HG03175 (cell line): ENCODE measurements around the gene C2CD3.

Experiments
- ATAC-seq: cut with Tn5 transposase; IDR thresholded peaks from one replicate; pipeline ENCODE4 v1.9.1; 2021; ENCODE audit warnings: mild to moderate bottlenecking, moderate library complexity; ENCODE audit not compliant: unreplicated experiment

C2CD3 gene

DNA sequence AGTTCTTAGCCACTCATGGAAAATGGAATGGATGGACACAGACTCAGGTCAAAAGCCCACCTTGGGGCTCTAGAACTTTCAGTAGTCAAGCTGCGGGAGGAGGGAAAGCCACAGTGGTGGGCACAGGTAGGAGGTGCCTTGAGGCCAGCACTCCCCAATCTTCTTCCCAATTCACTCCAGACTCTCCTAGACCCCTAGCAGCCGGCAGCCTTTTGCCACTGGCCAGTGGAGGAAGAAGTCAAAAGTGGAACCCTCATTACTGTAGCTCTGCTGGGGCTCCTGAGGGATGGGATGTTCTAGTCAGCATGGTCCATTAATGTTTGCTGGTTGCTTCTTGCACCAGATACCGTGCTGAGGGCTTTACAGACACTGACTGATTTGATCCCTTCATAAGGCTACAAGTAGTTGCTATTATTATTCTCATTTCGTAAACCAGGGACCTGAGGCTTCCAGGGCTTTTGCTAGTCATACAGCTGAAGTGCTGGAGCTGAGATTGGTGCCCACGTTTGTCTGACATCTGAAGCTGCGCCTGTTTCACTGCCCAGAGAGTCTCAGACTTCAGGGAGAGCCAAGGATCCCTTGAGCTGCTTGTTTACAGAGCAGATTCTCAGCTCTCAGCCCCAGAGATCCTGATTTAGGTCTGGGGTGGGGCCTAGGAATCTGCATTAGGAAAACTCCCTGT lies 163.0 kb downstream of the C2CD3 start:
- ATAC-seq = no peak

DNA sequence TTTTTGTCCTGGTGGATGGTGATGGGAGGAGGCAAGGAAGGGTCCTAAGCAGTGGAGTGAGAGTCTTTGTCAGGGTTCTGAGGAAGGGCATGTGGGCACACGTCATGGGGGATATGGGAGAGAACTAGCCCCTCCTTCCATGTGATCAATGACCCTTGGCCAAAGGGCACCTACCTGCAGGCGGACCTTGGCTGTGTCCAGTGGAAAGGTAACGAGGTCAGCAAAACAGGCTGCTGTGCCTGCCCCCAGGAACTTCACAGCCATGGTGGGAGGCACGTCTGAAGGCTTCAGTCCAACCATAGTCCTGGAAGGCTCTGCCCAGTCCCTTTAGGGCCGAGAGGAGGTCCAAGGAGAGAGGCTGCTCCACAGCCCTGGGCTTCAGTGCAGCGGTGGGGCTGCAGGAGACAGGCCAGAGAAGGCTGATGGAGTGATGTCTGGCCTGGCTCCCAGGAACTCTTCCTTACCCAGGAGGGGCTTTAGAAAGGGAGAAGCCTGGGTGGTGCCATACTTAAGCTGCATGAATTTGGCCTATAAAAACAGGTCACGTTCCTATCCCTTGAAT lies 164.0 kb downstream of the C2CD3 start:
- ATAC-seq = no peak

DNA sequence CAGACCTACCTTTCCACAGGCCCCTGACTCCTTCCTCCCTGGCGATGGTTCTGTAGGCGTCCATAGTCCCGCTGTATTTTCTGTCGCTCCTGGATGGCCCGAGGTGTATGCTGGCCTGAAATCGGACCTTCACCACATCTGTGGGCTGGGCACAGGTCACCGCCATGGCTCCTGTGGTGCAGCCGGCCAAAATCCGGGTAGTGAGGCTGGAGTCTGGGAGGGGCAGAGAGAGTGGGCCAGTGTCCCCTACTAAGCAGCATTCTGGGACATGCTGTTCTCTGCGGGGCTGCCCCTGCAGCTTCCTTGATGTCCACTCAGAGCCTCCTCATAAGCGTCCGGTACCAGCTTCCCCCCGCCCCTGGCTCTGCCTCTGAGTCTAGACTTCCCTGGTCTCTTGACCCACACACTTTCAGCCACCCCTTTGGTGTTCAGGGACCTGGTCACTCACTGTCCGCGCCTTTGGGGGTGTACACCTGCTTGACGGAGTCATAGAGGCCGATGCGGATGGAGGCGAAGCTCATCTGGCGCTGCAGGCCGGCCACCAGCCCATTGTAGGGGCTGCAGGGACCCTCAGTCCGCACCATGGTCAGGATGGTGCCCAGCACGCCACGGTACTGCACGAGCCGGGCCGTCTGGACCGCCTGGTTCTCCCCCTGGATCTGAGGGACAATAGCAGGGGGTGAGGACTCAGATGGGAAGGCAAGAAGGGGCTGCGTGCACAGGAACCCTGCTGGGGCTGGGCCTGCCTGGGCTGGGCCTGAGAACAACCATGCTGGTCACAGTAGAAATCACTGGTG lies 164.9 kb downstream of the C2CD3 start:
- no peak for ATAC-seq

DNA sequence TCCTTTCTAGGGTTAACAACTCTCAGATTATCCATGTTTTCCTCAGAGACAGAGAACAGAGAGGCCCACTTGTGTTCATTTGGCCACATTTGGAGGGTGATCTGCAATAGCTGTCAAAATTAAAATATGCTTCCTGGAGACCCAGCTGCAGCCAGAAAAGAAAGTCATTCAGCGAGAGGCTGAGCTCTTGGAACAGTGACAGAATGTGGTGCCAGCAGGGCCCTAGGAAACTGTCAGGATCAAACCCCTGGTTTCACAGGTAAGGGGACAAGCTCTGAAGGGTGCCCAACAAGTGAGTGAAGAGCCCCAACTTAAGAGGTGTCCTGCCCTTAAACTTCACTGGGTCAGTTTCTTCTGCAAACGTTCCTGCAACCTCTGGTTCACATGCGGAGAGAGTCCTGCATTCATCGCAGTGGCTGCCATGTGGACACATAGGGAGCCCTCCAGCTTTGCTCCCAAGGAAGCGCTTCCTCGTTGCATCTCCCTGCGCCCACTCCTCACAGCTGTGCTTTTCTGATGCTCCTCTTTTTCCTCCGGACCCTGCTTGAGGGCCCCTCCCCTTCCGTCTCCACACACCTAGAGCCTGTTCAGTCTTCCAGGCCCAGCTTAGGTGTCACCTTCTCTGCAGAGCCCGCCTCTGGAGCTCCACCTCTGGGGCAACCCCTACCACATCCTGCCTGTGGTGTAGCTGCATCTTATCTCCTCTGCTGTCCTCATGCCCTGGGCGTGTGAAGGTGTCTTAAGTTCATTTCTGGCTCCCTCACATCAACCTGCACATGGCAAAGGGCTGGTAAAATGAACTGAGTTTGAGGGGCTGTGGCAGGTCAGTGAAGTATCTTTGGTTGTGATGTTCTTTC lies 165.8 kb downstream of the C2CD3 start:
- ATAC-seq = no peak

DNA sequence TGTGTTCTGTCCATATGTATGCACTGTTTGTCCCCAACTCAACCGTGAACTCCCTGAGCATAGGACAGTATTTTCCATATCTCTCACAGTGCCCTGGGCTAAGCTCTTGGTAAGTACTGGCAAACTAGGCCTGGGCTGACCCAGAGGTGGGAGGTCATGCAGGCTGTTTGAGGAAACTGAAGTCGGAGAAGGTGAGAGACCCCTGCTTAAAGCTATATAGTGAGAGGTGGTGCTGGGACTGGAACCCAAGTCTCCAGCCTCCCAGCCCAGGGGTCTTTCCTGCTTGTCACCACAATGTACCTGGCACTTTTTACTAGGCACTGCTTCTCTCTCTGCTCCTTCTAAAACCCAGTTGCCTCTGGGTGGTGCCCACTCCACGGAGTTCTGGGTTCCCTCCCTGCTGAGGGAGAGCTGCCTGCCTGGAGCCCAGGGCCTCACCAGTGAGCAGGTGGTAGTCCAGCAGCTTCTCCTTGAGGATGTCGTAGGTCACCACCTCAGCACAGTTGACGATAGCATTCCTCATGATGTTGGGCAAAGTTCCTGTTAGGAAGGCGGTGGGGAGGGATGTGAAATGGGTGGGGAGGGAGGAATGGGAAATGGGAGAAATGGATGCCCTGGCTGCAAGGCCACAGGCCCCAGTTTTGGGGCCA lies 166.6 kb downstream of the C2CD3 start:
- no peak for ATAC-seq

DNA sequence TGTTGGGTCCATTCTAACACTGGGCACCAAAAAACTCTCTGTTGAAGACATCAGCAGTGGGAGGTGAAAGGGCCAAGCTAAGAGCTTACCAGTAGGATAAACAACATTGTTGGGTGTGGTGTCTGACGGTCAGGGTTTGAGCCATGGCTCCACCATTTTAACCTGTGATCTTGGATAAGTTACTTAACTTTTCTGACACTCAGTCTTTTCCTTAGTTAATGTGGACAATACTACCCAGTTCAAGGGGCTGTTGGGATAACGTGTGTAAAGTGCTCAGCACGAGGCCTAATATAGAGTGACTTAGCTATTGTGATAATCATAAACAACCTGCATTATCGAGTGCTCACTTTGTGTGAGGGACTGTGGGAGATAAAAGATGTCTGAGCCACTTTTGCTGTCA lies 168.0 kb downstream of the C2CD3 start:
- ATAC-seq = no peak

DNA sequence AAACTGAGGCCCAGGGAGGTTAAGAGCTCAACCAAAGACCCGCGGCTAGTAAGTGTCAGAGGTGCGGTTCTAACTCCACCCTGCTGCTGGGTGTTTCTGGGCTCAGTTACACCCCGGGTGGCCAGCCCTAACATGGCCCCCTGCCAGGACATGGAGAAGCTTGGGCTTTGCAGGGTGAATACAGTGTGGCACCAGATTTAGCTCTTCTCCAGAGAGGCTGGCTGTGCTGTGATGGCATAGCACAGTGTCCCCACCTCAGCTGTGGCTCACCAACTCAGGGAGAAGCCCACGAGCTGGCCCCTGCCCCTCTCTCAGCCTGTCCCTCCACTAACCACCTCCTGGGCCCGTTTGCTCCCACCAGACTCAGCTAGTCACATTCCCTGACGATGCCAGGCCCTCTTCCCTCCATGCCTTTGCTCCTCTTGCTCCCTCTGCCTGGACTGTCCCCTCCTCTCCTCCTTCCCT lies 168.9 kb downstream of the C2CD3 start:
- ATAC-seq = no peak

DNA sequence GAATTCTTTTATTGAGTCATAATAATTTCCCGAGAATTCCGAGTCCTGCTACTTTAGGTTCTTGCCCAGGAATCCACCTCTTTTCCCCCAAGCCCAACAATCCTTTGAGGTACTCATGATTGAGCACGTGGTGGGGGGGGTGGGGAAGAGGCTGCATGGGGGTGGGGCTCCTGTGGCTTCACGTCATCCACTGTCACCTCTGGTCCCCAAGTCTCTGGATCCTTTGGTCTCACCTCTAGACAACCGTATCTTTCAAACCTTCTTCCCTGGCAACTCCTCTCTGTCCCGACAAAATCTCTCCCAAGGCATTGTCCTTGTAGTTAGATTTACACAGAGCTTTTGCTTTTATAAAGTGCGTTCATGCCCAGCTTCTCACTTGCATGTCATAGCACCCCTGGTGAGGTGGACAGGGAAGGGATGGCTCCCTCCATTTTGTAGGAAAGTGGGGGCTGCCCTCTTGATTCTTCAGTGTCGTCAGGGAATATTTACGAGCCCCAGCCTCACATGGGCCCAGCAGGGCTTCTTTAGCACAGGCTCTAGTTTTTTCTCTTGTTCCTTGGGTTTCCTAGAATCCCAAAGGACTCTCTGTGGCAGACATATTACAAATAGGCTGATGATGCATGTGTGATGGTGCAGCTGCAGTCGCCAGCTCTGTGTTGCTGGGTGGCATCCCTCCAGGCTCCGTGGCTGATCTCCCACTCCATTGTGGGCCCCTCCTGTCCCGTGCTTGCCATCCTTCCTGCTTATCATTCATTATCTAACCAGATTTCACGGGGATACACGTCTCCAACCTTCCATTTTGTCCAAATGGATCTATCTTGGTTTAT lies 170.3 kb downstream of the C2CD3 start:
- no peak for ATAC-seq

DNA sequence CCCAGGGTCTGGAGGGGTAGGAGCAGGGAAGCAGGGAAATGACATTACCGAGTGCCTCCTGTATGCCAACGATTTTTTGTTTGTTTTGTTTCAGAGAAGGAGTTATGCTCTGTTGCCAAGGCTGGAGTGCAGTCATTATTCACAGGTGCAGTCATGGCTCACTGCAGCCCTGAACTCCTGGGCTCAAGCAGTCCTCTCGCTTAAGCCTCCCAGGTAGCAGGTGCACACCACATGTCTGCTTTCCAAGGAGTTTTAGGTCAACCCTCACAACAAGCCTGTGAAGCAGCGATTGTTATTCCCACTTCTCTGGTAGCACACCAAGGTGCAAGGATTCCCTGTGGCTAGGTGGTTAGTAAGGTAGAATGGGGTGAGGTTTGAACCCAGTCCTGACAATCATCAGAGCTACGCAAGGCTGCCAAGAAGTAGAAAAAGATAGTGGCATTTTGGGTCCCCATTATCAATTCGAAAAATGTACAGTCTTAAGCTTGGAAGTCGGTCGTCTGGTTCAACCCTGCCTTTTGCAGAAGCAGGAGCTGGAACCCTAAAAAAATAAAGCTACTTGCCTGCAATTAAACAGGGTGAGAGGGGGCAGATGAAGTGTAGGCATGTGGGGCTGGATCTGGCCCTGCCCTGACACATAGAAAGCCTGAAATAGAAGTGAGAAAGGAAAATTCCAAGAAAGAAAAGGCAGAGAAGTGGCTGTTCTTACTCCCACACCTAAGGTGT lies 171.1 kb downstream of the C2CD3 start:
- no peak for ATAC-seq

DNA sequence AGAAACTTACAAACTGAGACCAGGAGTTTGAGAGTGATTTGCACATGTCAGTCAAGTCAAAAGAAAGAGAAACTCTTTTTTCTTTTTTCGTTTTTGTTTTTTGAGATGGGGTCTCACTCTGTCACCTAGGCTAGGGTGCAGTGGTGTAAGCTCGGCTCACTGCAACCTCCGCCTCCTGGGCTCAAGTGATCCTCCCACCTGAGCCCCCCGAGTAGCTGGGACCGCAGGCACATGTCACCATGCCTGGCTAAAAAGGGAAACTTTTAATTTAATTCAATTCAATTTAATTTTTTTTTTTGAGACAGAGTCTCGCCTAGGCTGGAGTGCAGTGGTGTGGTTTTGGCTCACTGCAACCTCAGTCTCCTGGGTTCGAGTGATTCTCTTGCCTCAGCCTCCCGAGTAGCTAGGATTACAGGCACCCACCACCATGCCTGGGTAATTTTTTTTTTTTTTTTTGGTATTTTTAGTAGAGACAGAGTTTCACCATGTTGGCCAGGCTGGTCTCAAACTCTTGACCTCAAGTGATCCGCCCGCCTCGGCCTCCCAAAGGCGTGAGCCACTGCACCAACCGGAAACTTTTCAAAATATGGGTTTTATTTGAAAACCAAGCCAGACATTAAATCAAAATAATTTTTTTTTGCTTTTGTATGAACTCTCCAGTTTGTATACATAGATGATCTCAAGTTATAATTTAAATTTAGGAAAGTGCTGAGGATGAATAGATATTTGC lies 171.8 kb downstream of the C2CD3 start:
- no peak for ATAC-seq

DNA sequence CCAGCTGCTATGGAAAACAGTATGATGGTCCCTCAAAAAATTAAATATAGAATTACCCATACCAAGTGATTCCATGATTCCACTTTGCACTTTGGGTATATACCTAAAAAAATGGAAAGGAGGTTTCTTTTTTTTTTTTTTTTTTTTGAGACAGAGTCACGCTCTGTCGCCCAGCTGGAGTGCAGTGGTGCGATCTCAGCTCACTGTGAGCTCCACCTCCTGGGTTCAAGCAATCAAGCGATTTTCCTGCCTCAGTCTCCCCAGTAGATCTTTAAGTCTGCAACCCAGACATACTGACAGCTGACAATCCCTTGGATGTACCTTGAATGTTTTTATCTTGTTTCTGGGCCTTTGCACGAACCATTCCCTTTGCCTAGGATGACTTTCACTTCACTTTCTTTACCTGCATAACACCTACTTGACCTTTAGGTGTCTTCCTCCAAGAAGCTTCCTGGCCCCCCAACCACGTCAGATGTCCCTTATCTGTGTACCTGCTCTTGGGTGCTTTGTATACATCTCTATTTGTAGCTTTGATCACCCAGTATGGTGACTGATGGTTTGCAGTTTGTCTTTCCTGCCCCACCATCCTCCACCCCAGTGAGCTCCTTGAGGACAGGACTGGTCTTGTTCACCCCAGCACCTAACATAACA lies 173.6 kb downstream of the C2CD3 start:
- ATAC-seq = no peak

DNA sequence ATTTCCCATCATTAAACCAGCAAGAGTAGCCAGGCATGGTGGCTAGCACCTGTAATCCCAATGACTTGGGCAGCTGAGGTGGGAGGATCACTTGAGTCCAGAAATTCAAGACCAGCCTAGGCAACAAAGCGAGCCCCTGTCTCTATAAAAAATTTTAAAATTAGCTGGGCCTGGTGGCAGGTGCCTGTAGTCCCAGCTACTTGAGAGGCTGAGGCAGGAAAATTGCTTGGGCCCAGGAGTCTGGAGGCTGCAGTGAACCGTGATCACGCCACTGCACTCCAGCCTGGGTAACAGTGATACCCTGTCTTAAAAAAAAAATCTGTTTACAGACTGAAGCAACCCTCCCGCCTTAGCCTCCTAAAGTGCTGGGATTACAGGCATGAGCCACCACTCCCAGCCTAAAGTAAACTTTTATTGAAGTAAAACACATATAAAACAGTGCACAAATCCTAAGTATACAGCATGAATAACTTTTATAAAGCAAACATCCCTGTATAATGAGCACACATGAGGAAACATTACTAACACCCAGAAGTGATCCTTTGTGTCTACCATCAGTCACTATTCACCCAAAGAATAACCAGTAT lies 174.5 kb downstream of the C2CD3 start:
- ATAC-seq = no peak

DNA sequence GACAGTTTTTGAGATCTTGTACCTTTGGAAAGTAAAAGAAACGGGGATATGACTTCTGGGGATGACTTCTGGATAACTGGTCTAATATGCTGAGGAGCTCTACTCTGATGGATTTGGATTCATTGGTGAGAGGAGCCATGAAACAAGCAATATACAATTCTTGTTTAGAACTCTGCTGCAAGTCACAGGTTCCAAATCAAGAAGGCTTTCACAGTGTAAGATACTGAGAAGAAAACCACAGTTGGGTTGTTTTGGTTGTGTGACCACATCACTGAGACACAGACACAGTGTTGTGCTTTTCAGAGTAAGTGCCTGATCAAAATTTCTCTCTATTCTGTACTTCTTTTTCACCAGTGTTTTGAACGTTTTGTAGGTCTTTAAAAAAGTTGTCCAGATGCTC lies 175.1 kb downstream of the C2CD3 start:
- peak; percentile 62 for ATAC-seq

DNA sequence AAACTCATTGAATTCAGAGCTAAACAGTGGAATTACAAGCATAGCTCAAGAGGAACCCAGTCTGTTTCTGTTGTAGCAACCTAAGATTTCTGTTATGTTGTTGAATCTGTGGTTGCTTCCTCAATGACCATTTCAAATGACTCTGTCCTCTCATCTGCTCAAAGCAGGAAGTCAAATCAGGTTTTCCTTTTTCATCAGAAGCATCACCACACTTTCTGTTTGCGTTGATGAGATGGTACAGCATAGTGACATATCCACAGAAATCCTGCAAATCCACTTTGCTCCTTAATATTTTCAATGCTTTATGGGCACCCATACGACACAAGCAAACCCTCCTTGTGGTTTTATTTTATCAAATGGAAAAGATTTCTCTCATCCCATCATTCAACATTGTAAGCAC lies 175.6 kb downstream of the C2CD3 start:
- peak; percentile 66 for ATAC-seq

DNA sequence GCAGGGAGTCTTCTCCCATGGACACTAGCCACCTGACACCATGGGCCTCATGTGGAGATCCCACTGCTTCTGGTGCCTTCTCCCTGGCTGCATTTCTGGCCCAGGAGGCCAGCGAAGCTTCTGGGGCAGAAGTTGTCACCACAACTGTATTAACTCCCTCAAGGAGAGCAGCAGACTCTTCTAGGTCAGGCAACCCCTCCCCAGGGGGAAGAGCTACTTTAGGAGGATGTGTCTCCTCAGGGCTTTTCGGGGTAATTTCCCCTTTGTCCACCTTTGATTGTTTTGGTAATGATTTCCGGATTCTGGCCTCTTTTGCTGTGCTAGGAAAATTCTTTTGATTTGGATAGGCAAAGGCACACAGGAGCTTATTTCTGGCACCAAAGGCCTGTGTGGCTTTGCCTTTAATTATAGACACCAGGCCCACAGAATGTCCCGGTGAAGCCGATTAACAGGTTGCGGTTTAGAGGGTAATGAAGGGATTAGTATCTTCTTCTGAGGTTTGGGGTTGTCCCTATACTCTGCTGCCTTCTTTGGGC lies 179.3 kb downstream of the C2CD3 start:
- ATAC-seq = no peak

DNA sequence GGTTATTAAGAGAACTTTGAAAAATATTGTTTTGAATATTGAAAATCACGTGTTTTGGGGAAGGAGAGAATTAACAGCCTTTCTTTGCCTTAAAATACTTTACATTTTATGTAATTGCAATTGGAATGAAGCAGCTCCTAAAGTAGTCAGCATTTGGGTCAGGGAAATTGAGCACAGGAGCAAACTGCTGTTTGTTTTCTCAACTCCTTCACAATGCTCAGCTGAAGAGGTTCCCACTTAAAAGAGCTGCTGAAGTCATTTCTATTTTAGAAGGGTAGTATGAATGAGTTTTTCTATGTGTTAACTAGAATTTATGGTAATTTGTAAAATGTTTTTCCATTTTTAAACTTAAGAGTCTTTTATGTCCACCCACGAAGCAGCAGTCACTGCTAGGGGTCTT lies 180.1 kb downstream of the C2CD3 start:
- no peak for ATAC-seq

DNA sequence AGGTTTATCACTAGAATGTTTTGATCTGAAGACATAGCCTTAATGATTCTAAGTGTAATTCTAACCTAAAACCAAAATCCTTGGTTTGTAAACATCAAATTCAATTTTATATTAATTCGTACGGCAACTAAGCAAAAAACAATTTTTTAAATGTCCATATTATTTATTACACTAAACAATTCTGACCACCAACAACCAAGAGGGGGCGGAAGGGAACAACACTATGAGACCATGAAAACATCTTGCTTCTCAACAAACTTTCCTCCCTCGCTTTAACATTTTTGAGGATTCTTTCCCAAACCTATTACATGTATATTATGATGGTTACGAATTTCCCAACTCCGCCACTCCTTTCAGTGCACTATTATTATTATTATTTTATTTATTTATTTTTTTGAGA lies 181.6 kb downstream of the C2CD3 start:
- ATAC-seq = no peak
